HG02642 (cell line): Measurements from ENCODE around the gene IL18.
"Not testable (repeated sequence)": the region's sequence is repeated elsewhere in the genome, so short reads cannot be mapped to it uniquely, and the experiment has no call there.

Experiments used
- ATAC-seq: cut with Tn5 transposase; IDR thresholded peaks from one replicate; pipeline ENCODE4 v1.9.1; 2021; ENCODE audit warnings: mild to moderate bottlenecking; ENCODE audit not compliant: unreplicated experiment, poor library complexity

Gene IL18

DNA sequence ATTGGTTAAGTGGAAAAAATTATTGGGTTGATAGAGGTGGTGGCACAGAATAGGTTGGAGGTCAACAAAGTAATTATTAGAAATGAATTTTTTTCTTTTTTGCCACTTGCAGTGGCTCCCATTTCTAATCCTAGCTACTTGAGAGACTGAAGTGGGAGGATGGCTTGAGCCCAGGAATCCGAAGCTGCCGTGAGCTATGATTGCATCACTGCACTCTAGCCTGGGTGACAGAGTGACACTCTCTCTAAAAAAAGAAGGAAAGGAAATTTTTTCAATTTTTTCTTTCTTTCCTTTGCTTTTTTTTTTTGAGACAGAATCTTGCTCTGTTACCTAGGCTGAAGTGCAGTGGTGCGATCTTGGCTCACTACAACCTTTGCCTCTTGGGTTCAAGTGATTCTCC lies 9.3 kb upstream of the IL18 start:
- ATAC-seq: no peak

GRCh38 chr11:112172362-112172994 lies 8.6 kb upstream of the IL18 start:
- no peak for ATAC-seq

- no peak for ATAC-seq
Observed at GRCh38 chr11:112167145-112167544, 3.3 kb upstream of the IL18 start, which contains the start of gene TEX12. TSS of gene TEX12 (plus strand) at chr11:112167372. CDS start at chr11:112169269, 1,897 bp downstream.

GRCh38 chr11:112166562-112166961 lies 2.7 kb upstream of the IL18 start:
- ATAC-seq: no peak

DNA sequence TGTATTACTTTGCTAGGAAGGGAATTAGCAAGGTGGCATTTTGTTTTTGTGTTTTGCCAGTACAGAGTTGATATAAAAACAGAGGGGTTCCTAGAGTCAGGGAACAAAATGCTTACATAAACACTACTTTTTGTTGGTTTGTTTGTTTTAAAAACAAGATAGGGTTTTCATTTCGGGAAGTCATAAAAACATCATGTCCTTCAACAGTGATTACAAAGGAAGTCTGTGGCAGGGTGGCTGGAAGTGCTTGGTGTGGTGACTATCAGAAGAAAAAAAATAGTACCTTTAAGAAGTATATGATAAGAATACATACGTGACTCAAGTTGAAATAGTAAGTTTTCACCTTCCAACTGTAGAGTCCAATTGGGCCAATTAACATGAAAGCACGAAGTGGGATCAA lies 1.2 kb upstream of the IL18 start:
- ATAC-seq: no peak

DNA sequence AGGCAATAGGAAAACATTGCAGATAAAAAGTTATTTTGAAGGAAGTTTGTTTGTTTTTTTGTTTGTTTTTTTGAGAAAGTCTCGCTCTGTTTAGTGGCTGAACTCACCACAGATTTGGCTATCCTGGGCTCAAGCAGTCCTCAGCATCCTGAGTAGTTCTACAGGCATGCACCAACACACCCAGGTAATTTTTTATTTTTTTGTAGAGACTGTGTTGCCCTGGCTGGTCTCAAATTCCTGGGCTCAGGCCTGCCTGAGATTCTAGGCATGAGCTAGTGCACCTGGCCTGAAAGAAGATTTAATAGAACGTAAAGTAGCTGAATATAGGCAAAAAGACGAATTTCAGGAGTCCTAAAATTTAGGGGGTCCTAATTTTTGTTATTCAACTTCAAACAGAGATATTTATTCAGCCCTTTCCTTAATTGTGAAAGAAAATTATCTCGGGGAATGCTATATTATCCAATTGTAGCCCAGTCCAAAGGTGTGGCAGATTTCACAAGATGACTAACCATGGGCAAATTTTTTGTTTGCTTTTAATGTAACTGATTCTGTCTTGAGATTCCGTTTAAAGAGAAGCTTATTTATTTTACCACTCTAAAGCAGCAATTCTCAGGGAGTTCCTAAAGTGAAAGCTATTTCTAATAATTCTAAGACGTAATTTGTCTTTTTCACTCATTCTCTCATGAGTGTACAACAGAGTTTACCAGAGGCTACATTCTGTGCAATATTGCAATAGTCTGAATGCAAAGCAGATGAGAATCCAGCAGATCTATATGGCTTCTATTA lies 940 bp downstream of the IL18 start:
- no peak for ATAC-seq

DNA sequence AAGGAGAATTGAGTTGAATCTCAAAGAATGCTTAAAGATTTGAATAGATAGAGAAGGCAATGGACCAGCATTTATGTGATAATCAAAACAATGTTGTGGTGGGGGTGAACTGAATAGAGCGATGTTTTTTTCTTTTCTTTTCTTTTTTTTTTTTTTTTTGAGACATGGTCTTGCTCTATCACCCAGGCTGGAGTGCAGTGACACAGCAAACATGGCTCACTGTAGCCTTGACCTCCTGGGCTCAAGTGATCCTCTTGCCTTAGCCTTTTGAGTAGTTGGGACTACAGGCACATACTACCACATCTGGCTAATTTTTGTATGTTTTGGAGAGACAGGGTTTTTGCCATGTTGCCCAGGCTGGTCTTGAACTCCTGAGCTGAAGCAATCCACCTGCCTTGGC lies 1.7 kb downstream of the IL18 start:
- not testable (repeated sequence) for ATAC-seq

DNA sequence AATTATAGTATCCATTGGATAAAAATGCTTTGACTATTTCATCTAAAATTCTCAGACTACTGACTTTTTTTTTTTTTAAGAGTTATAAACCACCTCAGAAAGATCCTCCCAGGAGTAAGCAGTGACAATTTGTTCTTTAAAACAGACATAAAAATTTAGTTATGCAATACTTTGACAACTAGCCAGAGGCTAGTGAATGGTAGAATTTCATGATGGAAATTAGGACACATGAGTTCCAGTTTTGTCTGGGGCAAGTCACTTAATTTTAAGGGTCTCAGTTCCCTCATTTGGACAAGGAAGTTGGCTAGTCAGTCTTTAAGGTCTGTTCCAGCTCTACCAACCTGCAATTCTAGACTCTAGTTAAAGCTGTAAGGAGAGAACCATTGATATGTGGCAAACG lies 2.9 kb downstream of the IL18 start:
- ATAC-seq: no peak

DNA sequence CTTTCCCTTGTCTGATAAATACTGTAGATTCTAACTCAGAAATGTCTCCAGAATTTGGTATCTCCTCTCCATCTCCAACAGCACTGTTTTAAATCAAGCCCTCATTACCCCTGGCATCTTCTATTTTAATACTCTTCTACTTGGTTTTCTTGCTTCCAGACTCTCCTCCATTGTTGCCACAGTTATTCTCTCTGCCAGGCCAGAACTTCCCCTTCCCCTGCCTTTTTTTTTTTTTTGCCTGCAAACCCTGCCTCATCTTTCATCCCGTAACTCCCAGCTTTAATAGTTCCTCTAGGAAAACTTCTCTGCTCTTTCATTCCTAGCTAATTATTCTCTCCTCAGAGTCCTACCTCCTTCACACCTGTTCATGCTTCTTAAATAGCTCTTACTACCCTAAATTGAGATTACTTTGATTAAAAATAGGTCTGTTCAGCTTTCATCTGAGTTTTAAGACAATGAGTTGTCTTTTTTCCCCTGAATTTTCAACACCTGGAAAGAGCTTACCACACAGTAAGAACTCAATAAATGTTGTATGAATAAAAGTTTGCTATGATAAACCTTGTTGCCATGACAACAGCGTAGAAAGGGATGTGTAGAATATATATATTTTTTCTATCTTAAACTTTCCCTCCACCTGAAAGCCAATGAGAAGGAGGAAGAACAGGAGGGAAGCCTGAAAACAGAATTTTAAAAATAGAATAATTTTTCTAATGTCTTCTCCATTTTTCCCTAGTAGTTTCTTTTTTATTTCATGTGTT lies 3.6 kb downstream of the IL18 start:
- ATAC-seq: no peak

- no peak for ATAC-seq
Observed at GRCh38 chr11:112159098-112160065, 4.5 kb downstream of the IL18 start.

DNA sequence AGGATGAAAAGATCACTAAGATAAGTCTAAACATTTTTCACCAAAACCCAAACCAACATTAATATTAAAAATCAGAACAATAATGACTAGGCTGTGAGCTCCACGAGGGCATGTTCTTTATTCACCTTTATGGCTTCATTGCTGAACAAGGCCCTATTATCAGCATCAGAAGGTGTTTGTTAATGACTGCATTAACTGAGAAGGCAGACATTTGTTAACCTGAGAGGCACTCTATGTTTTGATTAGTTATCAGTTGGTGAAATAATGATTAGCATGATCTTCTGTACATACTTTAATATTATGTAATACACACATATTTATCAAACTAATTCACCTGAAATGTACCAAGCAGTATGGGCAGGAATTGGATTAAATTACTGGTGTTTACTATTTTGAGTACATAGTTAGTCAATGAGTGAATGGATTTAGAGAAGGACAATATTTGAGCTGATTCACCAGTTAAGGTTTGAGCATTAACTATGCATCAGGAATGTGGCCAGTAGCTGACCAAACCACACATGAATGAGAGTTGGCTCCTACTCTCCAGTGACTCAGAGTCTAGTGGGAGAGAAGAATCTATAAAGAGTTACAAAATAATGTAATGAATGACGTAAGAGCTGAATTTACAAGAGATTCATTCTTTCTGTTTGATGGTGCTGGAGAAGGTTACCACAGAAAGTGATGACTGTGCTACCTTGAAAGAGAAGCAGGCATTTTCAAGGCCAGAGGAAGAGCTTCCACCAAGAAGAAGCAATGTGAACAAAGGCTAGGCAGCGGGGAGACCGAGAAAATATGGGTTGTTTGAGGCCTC lies 6.7 kb downstream of the IL18 start:
- no peak for ATAC-seq

DNA sequence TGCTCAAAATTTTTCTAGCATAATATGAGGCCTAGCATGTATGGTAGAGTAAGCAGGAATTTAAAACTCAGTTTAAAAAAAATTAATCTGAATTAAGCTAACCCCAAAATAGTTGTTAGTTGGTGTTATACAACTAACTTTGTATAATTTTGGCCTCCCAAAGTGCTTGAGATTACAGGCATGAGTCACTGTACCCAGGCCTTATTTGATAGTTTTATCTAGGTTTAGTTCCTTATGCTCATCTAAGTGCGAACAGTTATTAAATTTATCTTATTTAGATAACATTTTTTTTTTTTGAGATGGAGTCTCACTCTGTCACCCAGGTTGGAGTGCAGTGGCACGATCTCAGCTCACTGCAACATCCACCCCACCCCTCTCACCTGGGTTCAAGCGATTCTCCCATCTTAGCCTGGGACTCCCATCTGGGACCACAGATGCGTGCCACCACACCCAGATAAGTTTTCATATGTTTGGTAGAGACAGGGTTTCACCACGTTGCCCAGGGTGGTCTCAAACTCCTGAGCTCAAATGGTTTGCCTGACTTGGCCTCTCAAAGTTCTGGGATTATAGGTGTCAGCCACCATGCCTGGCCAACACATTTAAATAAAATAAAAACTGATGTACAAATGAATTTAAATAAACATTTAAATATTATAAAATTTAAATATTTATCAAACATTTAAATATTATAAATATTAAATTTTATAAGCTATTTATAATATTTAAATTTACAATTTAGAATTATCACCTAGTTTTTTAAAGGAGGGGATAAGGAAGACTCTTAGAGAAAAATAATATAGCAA lies 7.5 kb downstream of the IL18 start:
- no peak for ATAC-seq

- ATAC-seq: no peak
Observed at GRCh38 chr11:112150517-112150916, 13.4 kb downstream of the IL18 start.

GRCh38 chr11:112143597-112143996 lies 20.3 kb downstream of the IL18 start:
- ATAC-seq: no peak

DNA sequence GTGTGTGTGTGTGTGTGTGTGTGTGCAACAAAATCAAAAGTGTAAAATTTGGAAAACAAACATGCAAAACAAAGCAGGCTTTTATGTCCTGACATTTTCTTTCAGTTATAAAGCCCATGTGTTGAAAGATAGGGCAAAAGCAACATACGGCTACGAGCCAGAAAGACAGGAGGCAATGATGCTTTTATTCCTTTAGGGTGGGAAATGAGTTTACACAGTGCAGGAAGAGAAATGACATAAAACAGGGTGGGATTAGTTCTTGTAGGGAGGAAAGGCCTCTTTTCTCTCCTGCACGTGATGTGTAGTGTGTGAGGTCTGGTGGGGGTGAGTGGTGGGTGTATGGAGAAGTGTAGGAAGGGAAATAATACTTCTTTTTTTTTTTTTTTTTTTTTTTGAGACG lies 29.4 kb downstream of the IL18 start:
- ATAC-seq: no peak

GRCh38 chr11:112132737-112133136 lies 31.2 kb downstream of the IL18 start:
- no peak for ATAC-seq

DNA sequence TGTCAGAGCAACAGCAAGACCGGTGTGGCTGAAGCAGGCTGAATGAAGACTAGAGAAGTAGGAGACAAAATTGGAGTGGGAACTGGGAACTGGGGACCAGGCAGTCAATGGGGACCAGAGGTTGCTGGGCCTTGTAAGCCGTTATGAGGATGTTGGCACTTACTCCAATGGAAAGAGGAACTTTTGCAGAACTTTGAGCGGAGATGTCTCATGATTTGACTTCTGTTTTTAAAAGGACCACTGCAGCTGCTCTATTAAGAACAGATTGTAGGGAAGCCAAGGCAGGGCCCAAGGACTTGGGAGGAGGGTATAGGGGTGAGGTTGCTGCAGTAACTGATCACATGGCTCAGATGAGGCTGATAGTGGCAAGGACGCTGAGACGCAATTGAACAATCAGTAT lies 34.2 kb downstream of the IL18 start:
- no peak for ATAC-seq

DNA sequence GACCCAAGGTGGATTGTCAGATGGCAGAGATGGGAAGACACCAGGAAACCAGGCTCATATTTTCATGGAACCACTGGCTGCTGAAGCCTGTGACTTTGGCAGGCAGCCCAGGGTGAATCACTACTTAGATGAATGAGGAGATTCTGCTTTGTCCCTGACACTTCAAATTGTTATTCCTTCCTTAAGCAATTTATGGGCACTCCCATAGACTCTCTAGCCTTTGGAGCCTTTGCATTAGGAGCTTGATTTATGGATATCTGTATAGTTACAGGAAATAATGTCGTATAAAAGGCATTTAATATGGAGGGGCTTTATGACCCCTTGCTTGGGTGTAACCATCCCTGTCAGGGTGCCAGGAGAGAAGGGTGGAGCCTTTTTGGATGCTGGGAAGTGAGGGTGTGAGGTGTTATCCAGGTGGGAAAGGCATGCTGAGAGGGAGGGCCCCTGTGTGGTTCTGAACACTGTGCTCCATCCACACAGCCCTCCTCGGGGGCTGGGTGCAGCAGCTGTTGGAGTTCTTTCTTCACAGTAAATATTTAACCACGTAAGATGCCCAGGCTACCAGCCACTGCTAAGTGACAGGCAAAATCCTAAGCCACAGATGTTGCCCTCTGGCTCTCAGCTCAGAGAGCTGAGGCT lies 35.3 kb downstream of the IL18 start:
- no peak for ATAC-seq
